Measurements from ENCODE around the gene PHF10. TPM values are rescaled to one million over a fixed set of nuclear protein-coding genes. Genes with fewer than 3 reads are reported as not detected.

PHF10 gene
- total RNA-seq, 6 experiments from 2014 or later, result 14.4 to 20.4 (median 18.7) TPM

- peaks cover 37% of the 10 kb centered on the region for H3K4me1 Mint-ChIP-seq (ENCODE audit: low read depth)
- TF ChIP-seq, protein P1, sequence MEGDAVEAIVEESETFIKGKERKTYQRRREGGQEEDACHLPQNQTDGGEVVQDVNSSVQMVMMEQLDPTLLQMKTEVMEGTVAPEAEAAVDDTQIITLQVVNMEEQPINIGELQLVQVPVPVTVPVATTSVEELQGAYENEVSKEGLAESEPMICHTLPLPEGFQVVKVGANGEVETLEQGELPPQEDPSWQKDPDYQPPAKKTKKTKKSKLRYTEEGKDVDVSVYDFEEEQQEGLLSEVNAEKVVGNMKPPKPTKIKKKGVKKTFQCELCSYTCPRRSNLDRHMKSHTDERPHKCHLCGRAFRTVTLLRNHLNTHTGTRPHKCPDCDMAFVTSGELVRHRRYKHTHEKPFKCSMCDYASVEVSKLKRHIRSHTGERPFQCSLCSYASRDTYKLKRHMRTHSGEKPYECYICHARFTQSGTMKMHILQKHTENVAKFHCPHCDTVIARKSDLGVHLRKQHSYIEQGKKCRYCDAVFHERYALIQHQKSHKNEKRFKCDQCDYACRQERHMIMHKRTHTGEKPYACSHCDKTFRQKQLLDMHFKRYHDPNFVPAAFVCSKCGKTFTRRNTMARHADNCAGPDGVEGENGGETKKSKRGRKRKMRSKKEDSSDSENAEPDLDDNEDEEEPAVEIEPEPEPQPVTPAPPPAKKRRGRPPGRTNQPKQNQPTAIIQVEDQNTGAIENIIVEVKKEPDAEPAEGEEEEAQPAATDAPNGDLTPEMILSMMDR (IDR thresholded peaks at IDR 0.05), result no peak
- H3K9me3 Mint-ChIP-seq, result no peaks in the 10 kb centered on the region
- H3K4me3 Mint-ChIP-seq, result peak overlapping the region; percentile 91
- peak overlapping the region; percentile 79 for H3K27ac Mint-ChIP-seq
- H3K36me3 Mint-ChIP-seq (ENCODE audit: low read depth), result no peaks in the 10 kb centered on the region
- no peaks in the 10 kb centered on the region; the same call in 1 of the 2 replicates for H3K27me3 Mint-ChIP-seq (ENCODE audit: insufficient read depth)
- peak; percentile 40 for DNase-seq
Observed at GRCh38 chr6:169722362-169723199, 1.7 kb downstream of the PHF10 start.

DNA sequence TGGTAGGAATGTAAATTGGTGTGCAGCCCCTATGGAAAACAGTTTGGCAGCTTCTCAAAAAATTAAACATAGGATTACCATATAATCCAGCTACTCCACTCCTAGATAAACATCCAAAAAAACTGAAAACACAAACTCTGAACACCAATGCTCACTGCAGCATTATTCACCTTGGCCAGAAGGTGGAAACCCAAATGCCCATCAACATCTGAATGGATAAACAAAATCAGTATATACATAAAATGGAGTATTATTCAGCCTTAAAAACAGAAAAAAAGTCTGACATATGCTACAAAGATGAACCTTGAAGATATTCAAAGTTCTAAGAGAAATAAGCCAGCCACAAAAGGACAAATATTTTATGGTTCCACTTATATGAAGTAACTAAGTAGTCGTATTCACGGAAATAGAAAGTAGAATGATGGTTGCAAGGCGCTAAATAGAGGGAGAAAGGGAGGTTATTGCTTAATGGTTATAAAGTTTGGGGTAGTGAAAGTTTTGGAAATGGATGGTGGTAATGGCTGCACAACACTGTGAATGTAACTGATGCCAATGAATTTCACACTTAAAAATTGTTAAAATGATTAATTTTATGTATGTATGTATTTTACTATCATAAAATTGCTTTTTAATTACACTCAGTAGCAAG lies 4.0 kb downstream of the PHF10 start:
- no peak overlapping the region for H3K4me3 Mint-ChIP-seq
- no peaks in the 10 kb centered on the region for H3K9me3 Mint-ChIP-seq
- H3K36me3 Mint-ChIP-seq (ENCODE audit: low read depth), result no peaks in the 10 kb centered on the region
- peaks cover 29% of the 10 kb centered on the region for H3K4me1 Mint-ChIP-seq (ENCODE audit: low read depth)
- DNase-seq, result no peak
- TF ChIP-seq, protein P1 (IDR thresholded peaks at IDR 0.05), result peak; percentile 48
- no peak overlapping the region for H3K27ac Mint-ChIP-seq
- no peaks in the 10 kb centered on the region for H3K27me3 Mint-ChIP-seq (ENCODE audit: insufficient read depth)

DNA sequence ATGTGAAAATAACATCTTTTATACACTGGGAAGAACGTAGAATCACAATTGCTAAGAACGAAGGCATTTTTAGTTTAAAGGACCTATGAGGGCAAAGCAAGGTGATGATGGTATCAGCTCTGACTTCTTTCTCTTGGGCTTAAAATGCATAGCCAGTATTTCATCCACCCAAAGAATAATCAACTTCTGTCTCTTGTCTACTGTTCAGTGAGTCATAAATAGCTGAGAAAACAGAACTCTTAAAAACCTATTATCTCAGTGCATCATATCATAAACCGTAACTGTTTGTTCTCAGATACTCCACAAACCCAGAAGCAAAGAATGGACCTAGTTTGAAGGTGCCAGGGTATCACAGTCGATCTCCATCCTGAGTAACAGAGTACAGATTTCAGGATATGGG lies 5.2 kb downstream of the PHF10 start:
- Mint-ChIP-seq H3K4me3 (no peak overlapping the region), H3K4me1 (ENCODE audit: low read depth) (peaks cover 25% of the 10 kb centered on the region), H3K27ac (0 out of 2 replicates have a peak overlapping the region, but pooled peaks have one; percentile 20), H3K36me3 (ENCODE audit: low read depth) (no peaks in the 10 kb centered on the region), H3K27me3 (ENCODE audit: insufficient read depth) (no peaks in the 10 kb centered on the region), H3K9me3 (no peaks in the 10 kb centered on the region)
- TF ChIP-seq, protein P1 (IDR thresholded peaks at IDR 0.05), result no peak
- DNase-seq, result peak; percentile 9

GRCh38 chr6:169714595-169714994 lies 9.7 kb downstream of the PHF10 start:
- no peak for DNase-seq
- H3K36me3 Mint-ChIP-seq (ENCODE audit: low read depth), result no peaks in the 10 kb centered on the region; the same call in 1 of the 2 replicates
- TF ChIP-seq, protein P1 (IDR thresholded peaks at IDR 0.05), result no peak
- H3K27me3 Mint-ChIP-seq (ENCODE audit: insufficient read depth), result no peaks in the 10 kb centered on the region; the same call in 1 of the 2 replicates
- no peaks in the 10 kb centered on the region for H3K9me3 Mint-ChIP-seq
- H3K27ac Mint-ChIP-seq, result no peak overlapping the region
- H3K4me3 Mint-ChIP-seq, result no peak overlapping the region
- peaks cover 9% of the 10 kb centered on the region for H3K4me1 Mint-ChIP-seq (ENCODE audit: low read depth)

GRCh38 chr6:169714178-169714577 lies 10.1 kb downstream of the PHF10 start:
- Mint-ChIP-seq H3K36me3 (ENCODE audit: low read depth) (no peaks in the 10 kb centered on the region; the same call in 1 of the 2 replicates), H3K4me1 (ENCODE audit: low read depth) (peaks cover 5% of the 10 kb centered on the region), H3K9me3 (no peaks in the 10 kb centered on the region), H3K27me3 (ENCODE audit: insufficient read depth) (no peaks in the 10 kb centered on the region; the same call in 1 of the 2 replicates), H3K27ac (no peak overlapping the region), H3K4me3 (no peak overlapping the region)
- TF ChIP-seq, protein P1 (IDR thresholded peaks at IDR 0.05), result no peak
- DNase-seq, result no peak
